Suprapubic skin (tissue), 4 donors: ENCODE results near the gene TAGLN2.

Source experiments
- POLR2A ChIP-seq, 2 donors: fragments of 450-650 bp; IDR thresholded peaks; one replicate each; pipeline ENCODE4 v1.6.1; 2017; ENCODE audit warnings: antibody characterized with exemption in 2 of 2, mild to moderate bottlenecking in 2 of 2, moderate library complexity in 2 of 2
- POLR2AphosphoS5 ChIP-seq, 3 donors: sonication (generic); formaldehyde crosslinking; IDR thresholded peaks; one replicate each; pipeline ENCODE4 v1.6.1; 2017; ENCODE audit warnings: antibody characterized with exemption in 3 of 3

GRCh38 chr1:159930216-159930615 is 4.9 kb upstream of the TAGLN2 start:
- TF ChIP-seq POLR2A (IDR thresholded peaks at IDR 0.05) (no peak), POLR2AphosphoS5 (IDR thresholded peaks at IDR 0.05) (no peak)
